HG03039 (cell line): Measurements from ENCODE around the gene RALB.
"Not testable (repeated sequence)": the region's sequence is repeated elsewhere in the genome, so short reads cannot be mapped to it uniquely, and the experiment has no call there.

Experiments used
- ATAC-seq: cut with Tn5 transposase; IDR thresholded peaks from one replicate; pipeline ENCODE4 v1.9.1; 2021; ENCODE audit warnings: mild to moderate bottlenecking, moderate library complexity; ENCODE audit not compliant: unreplicated experiment

The RALB gene

GRCh38 chr2:120290737-120291136, 38.1 kb downstream of the RALB start:
- ATAC-seq: no peak

- ATAC-seq: no peak
Observed at GRCh38 chr2:120291401-120292311, 39.0 kb downstream of the RALB start.

- peak; percentile 16 for ATAC-seq
Observed at GRCh38 chr2:120293096-120294007, 40.7 kb downstream of the RALB start.

GRCh38 chr2:120294008-120294340, 41.3 kb downstream of the RALB start:
- ATAC-seq: peak; percentile 94

- no peak for ATAC-seq
Observed at GRCh38 chr2:120298173-120298835, 45.7 kb downstream of the RALB start.

- no peak for ATAC-seq
Observed at GRCh38 chr2:120299004-120299403, 46.4 kb downstream of the RALB start.

GRCh38 chr2:120299561-120299960, 46.9 kb downstream of the RALB start:
- no peak for ATAC-seq

- ATAC-seq: no peak
Observed at GRCh38 chr2:120300385-120300784, 47.7 kb downstream of the RALB start.

GRCh38 chr2:120301284-120301683, 48.6 kb downstream of the RALB start:
- no peak for ATAC-seq

- ATAC-seq: no peak
Observed at GRCh38 chr2:120302301-120302700, 49.6 kb downstream of the RALB start.

- no peak for ATAC-seq
Observed at GRCh38 chr2:120303177-120303576, 50.5 kb downstream of the RALB start.

GRCh38 chr2:120305296-120305695, 52.6 kb downstream of the RALB start:
- no peak for ATAC-seq

GRCh38 chr2:120305937-120306490, 53.4 kb downstream of the RALB start:
- no peak for ATAC-seq

GRCh38 chr2:120307482-120307881, 54.8 kb downstream of the RALB start:
- no peak for ATAC-seq

- ATAC-seq: no peak
Observed at GRCh38 chr2:120308038-120308910, 55.6 kb downstream of the RALB start.

- ATAC-seq: peak; percentile 49
Observed at GRCh38 chr2:120310136-120310535, 57.5 kb downstream of the RALB start.

- ATAC-seq: not testable (repeated sequence)
Observed at GRCh38 chr2:120310841-120311240, 58.2 kb downstream of the RALB start.

- ATAC-seq: no peak
Observed at GRCh38 chr2:120312076-120312475, 59.4 kb downstream of the RALB start.

- ATAC-seq: no peak
Observed at GRCh38 chr2:120312860-120313694, 60.4 kb downstream of the RALB start.
